Measurements from ENCODE around the gene MED14.

Gene MED14

GRCh38 chrX:40612511-40612910, 122.8 kb downstream of the MED14 start:
- no peak for DNase-seq (ENCODE audit: low read depth in 3 of 3)

GRCh38 chrX:40607381-40607780, 128.0 kb downstream of the MED14 start:
- DNase-seq (ENCODE audit: low read depth in 3 of 3) = no peak

GRCh38 chrX:40603446-40603845, 131.9 kb downstream of the MED14 start:
- DNase-seq (ENCODE audit: low read depth in 3 of 3) = no peak
